GM18909 (cell line): ENCODE measurements around the gene MAP2K3.

Source experiments
- ATAC-seq: cut with Tn5 transposase; IDR thresholded peaks from one replicate; pipeline ENCODE4 v1.9.1; 2021; ENCODE audit warnings: mild to moderate bottlenecking; ENCODE audit not compliant: unreplicated experiment, poor library complexity

The MAP2K3 gene

DNA sequence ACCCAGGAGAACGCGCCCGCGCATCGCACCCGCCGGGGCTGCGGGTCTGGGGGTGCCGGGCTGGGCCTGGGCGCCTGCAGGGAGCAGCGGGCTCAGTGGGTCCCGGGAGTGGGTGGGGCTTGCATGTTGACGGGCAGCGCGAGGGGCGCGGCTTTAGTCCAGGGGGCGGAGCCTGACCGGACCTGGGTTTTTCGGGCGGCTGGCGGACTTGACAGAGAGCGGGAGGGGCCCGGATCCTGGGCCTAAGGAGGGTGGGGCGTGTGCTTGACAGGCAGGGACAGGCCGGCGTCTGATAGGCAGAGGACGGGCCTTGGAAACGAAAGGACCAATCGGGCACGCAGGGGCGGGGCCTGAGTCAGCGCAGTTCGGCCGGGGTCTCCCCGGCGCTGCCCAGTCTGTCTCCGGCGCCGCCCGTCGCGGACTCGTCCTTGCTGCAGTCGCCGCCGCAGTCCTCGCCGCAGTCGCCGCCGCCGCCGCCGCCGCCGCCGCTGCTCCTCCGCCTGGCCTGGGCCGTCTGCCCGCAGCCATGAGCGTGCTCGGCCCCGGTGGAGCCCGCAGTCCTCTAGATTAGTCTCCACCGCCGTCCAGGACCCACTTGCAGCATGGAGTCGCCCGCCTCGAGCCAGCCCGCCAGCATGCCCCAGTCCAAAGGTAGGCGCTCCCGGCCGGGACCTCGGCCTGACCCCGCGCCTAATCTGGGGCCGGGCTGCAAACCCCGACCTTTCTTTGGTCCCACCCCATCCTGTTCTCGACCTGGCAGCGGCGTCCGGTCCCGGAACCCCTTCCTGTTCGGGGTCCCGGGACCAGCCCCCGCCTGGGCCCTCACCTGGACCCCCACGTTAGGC is at the start of gene MAP2K3:
Gene MAP2K3 (plus strand): TSS at position 393 of the 845 bp plus-strand sequence. CDS start 210 bp downstream, at position 603.
- ATAC-seq = peak; percentile 71

GRCh38 chr17:21235921-21236320 is 48.6 kb upstream of the MAP2K3 start:
- no peak for ATAC-seq

- ATAC-seq = no peak
These were observed 44.7 kb upstream of the MAP2K3 start for GRCh38 chr17:21239680-21240368.

DNA sequence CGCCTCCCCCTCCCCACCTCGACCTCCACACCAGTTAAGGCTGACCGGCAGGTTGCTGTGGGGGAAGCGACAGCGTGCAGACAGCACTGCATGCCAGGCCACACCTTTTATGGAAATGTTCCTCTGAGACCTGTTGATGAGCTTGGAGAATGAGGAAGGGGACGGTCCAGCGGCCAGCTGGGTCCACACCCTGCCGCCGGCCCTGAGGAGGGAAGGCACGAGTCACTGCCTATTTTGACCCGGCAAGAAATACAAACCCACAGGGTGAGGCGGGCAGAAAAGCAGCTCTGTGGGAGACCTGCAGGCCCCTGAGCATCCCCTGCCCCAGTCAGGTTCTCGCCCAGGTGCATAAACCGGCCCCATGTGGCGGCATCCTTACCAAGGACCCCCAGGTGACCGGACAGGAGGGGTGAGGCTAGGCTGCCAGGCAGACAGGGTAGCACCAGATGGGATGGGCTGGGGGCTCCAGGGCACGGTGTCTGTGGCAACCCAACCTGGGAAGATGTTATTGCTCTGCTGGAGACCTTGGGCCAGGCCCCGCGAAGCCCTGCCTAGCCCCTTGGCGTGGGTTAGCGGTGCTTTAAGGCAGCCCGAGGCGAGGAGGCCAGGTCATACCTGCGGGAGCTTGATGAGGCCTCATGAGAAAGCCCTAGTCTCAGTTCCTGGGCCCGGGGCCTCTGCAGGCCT is 44.0 kb upstream of the MAP2K3 start:
- no peak for ATAC-seq

GRCh38 chr17:21241564-21241963 is 42.9 kb upstream of the MAP2K3 start:
- ATAC-seq = no peak

DNA sequence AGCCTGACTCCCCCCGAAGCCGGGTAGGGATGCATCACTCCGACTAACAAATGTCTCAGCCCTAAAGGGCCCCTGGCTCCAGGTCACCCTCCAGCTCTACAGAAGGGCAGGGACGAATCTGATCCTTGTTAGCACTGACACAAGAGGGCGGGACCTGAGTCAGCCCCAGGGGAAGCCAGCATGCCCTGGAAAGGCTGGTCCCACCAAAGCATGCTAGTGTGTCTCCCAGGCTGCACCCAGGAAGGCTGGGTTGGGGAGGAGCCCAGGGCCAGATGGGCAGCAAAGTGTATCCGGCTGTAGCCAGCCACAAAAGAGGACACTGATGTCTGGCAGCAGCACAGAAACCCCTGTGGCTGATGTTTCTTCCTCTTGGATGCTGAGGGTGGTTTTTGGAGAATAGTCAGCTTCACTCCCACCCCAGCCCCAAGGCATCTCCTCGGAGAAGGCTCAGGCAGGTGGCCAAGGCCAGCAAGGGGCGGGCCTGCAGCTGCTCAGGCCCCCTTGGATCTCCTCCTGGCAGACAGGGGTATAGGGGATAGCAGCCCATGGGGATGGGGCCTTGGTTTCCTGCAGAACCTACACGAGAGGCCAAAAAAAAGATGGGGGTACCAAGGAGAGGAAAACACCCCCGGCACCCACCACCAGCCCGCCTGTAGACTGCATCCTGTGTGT is 42.3 kb upstream of the MAP2K3 start:
- no peak for ATAC-seq

DNA sequence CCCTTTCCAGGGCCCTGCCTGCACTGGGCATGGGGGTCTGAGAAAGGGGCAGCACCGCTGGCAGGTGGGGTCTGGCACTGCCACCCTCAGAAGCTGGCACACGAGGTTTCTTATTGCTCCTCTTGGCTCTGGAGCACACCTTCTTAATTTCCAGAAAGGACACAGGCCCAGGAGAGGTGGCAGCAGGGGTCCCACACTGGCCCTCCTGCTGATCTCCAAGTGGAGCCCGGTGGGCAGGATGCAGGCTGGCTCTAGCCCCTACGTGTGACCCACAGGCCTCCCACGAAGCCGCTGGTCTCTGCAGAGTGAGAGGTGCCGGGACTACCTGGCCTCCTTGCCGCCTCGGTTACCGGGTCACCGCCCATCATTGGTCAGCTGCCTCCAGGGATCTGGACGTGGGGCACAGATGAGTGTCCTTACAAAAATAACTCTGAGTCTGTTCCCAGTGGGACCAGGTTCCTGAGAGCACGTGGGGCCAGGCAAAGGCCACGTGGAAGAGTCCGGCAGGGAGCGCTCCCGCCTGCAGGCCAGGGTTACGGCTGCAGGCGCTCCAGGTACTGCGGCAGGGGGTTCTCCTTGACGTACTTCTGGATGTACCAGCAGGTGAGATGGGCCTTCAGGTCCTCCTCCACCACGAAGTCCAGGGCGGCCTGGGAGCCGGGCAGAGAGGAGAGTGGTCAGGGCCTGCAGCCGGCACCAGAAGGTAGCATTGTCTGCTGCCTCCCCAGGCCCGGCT is 41.6 kb upstream of the MAP2K3 start:
- ATAC-seq = no peak

DNA sequence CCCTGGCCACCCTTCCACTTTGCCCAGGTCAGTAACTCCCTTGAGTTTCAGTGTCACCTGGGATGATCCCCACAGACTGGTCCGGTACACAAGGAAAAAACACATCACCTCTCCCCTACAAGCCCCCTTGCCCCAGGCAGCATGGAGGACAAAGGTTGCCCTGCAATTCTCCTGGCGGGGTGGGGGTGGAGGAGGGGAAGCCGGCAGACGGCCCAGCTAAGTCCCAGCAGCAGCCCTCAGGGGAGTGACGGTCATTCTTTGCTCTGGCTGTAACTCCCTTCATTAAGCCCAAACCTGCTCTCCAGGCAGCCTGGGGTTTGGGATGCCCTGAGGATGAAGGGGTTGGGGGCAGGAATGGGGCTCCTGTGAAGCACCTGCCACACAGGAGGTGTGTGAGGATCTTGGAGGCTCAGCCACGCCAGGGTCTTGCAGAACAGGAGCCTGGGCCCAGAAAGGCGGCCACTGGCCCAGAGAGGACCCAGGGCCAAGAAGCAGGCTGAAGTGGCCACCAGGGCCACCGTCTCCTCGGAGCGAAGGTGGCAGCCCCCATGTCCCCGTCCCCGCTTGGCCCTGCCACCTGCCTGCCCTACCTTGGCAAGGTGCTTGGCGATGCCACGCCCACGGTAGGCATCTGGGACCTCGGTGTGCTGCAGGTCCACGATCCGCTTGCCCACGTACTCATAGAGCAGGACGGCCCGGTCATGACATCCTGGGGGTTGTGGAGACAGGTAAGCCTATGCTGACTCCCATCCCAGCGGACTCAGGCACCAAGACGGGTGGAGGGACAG is 40.8 kb upstream of the MAP2K3 start:
- no peak for ATAC-seq

- no peak for ATAC-seq
These were observed 38.8 kb upstream of the MAP2K3 start for GRCh38 chr17:21245639-21246084.

DNA sequence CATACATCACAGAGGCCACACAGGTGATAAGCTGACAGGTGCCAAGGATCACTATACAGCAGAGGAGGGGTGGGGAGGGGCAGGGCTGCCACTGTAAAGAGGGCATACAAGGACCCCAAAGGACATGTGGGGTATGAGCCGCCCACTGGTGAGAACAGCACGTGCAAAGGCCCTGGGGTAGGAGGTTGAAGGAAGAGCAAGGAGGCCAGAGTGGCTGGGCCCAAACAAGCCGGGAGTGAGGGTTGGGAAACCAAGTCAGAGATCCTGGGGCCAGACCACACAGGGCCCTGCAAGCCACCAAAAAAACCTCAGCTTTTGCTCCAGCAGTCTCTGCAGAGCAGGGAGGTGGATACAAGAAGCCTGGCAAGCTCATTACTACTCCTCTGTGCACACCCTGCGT is 37.8 kb upstream of the MAP2K3 start:
- no peak for ATAC-seq

DNA sequence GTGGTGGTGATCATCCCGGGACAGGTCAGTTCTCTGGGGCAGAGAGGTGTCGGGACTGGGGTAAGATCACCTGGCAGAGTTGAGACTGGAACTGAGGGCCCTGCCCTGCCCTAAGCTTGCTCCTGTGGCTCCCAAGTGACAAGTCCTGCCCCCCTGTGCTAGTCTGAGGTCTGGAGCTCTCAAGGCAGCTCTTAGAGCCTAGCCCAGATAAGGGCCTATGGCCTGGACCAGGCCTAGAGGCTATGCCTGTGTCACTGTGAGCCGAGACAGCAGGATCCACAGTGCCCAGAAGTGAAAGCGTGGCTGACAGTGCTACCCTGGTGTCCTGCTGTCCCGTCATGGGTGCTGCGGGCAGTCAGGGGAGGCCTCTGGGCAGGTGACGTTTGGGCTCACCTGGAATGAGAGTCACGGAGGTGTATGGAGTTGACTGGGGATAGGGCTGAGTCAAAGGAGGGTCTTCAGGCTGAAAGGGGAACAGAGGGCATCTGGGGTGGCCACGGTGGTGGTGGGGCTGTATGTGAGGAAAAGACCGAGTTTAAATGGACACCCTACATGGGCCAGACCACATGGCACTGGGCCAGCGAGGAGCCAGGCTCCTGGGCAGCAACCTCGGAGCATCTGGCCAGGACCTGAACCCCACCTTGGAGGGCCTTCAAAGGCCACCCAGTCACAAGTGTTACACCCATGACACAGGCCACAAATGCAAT is 36.8 kb upstream of the MAP2K3 start:
- ATAC-seq = no peak

DNA sequence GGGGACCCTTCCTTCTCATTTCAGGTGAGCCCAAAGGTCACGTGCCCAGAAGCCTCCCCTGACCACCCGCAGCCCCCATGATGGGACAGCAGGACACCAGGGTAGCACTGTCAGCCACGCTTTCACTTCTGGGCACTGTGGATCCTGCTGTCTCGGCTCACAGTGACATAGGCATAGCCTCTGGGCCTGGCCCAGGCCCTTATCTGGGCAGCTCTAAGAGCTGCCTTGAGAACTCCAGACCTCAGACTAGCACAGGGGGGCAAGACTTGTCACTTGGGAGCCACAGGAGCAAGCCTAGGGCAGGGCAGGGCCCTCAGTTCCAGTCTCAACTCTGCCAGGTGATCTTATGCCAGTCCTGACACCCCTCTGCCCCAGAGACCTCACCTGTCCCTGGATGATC is 36.0 kb upstream of the MAP2K3 start:
- ATAC-seq = no peak

DNA sequence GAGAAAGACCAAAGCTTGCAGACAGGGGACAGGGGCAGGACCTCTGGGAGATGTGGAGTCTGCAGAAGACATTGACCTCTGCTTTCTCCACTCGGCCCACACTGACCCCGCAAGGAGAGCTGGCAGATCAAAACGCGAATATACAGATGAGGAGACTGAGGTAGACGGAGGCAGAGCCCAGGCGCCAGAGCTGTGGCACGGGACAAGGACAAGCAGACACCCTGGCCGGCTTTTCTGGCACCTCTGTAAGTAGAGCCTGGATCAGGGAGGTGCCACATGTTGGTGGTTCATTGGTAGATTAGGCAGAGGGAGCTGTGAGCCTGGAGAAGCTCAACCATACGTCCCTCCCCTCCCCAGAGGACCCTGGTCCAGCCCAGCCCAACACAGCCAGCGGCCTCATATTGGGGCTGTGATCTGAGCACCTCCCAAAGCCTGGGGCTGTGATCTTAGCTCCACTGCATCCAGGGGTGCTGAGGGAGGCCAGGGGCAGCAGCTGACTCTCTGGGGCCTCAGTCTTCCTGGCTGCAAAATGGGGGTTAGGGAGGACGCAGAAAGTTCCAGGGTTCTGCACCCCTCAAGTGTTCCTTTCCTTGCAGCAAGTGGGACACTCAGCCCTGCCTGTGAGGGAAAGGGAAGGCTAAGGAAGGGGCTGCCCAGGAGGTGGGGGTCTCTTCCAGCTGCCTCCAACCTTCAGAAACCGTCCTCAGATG is 35.3 kb upstream of the MAP2K3 start:
- no peak for ATAC-seq

- no peak for ATAC-seq
These were observed 34.4 kb upstream of the MAP2K3 start for GRCh38 chr17:21249920-21250703.

DNA sequence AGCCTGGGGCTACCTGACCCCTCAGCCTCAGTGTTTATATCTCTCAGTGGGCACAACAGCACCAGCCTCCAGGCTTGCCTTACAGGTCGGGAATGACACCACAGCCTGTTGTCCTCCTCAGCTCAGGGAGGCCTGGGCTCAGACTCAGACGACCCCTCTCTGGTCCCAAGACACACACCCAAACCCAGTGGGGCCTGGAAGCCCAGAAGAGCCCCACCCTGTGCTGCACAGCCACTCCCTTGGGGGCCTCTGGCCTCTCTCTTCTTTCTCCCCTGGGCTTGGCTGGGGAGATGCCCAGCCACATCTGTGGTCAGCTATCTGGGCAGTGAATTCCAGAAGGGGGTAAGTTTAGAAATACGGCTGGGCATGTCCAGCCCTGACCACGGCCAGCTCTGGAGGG is 33.7 kb upstream of the MAP2K3 start:
- ATAC-seq = no peak

DNA sequence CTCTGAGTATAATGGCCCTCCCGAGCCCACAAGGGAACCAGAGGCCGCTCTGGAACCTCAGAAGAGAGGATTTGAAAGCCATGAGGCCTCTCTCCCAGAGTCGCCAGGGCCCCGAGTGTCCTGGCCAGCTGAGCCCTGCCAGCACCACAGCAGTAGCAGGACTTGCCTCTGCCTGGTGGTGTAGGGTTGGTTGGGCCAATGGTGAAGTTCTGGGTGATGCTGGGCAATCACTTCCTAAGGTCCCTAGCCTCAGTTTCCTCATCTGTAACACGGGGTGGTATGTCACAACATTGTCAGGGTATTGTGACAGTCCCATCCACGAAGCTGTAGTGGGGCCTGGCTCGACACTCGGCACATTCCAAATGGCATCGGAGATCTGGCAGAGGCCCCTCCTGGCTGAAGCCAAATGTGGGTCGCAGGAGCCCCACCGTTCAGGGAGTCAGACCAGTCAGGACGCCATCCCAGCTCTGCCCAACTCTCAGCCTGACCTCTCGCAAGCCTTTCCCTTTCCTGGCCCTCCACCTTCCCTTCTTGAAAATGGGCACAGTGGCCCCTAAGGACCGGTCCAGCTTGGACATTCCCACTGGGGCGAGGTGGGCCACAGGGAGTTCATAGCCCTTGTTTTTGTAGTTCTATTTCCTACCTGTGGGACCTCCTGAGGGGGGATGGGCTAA is 33.0 kb upstream of the MAP2K3 start:
- ATAC-seq = no peak
